Panc1 (cell line): ENCODE results near the gene DNAJC12. TPM values are rescaled to one million over a fixed set of nuclear protein-coding genes. Genes with fewer than 3 reads are reported as not detected.

ENCODE experiments used
- ATAC-seq: fragments of 200-7000 bp; cut with Tn5 transposase; 2 replicates; pipeline ENCODE4 v1.9.1; 2020; ENCODE audit warnings: mild to moderate bottlenecking, moderate library complexity
- BruUV-seq: library from RNA; stranded (reverse); fragments of 400-500 nt; replicated peaks from 2 replicates; lab custom pipeline; 2021; lab: Mats Ljungman, UMichigan
- CTCF ChIA-PET: fragments of 300-600 bp; sonication (Branson Sonifier 250); formaldehyde crosslinking; loops from one replicate; lab custom pipeline; 2022; ENCODE audit warnings: antibody characterized with exemption; lab: Charles Lee
- POLR2A ChIA-PET: fragments of 300-600 bp; sonication (Branson Sonifier 250); formaldehyde crosslinking; loops from one replicate; lab custom pipeline; 2022; ENCODE audit warnings: antibody characterized with exemption; lab: Charles Lee
- DNase-seq: peaks from one replicate; pipeline ENCODE4 v3.0.0-alpha.2; 2010; ENCODE audit warnings: low read depth, low spot score
- H3K27ac ChIP-seq: 2 replicates; pipeline ENCODE4 v1.5.1; 2011; ENCODE audit warnings: mild to moderate bottlenecking, low read length, inconsistent platforms
- H3K27me3 ChIP-seq: fragments of 200-500 bp; sonication (Bioruptor generic); 2 replicates; pipeline ENCODE4 v1.6.0; 2014; ENCODE audit warnings: low read length, inconsistent platforms; ENCODE audit not compliant: control insufficient read depth, insufficient read depth
- H3K36me3 ChIP-seq: fragments of 200-500 bp; sonication (Bioruptor generic); 2 replicates; pipeline ENCODE4 v1.5.1; 2014; ENCODE audit warnings: inconsistent platforms, mild to moderate bottlenecking, low read length, moderate library complexity; ENCODE audit not compliant: control insufficient read depth, insufficient read depth
- H3K4me1 ChIP-seq: 2 replicates; pipeline ENCODE4 v1.5.1; 2011; ENCODE audit warnings: inconsistent platforms, mild to moderate bottlenecking, low read length, moderate library complexity; ENCODE audit not compliant: control insufficient read depth, insufficient read depth
- H3K4me3 ChIP-seq, 2 experiments: 2 replicates each; pipeline ENCODE4 v1.5.1; 2011 to 2012; ENCODE audit warnings: low read depth in 2 of 2, low read length in 2 of 2, mild to moderate bottlenecking in 2 of 2, inconsistent platforms in 1 of 2, moderate library complexity in 1 of 2
- H3K9me3 ChIP-seq: fragments of 200-500 bp; sonication (Bioruptor generic); 2 replicates; pipeline ENCODE4 v1.5.1; 2014; ENCODE audit warnings: low read depth, mild to moderate bottlenecking, inconsistent platforms, low read length, moderate library complexity; ENCODE audit not compliant: control insufficient read depth, insufficient read depth
- CTCF ChIP-seq: fragments of 450-650 bp; IDR thresholded peaks from 2 replicates; pipeline ENCODE4 v1.5.1; 2017; ENCODE audit warnings: mild to moderate bottlenecking
- POLR2AphosphoS5 ChIP-seq: IDR thresholded peaks from 2 replicates; pipeline ENCODE4 v1.6.1; 2012; ENCODE audit warnings: mild to moderate bottlenecking, low read depth, low read length, moderate library complexity
- REST ChIP-seq, 2 experiments: IDR thresholded peaks; 2 replicates each; pipeline ENCODE4 v1.6.1; 2011 to 2012; ENCODE audit warnings: low read depth in 2 of 2, control low read depth in 1 of 2, low read length in 1 of 2, mild to moderate bottlenecking in 1 of 2, moderate library complexity in 1 of 2; ENCODE audit not compliant: insufficient read depth in 1 of 2
- SIN3A ChIP-seq: IDR thresholded peaks from 2 replicates; pipeline ENCODE4 v1.6.1; 2012; ENCODE audit warnings: low read depth, mild to moderate bottlenecking, low read length, moderate library complexity, borderline replicate concordance; ENCODE audit not compliant: insufficient read depth
- TCF7L2 ChIP-seq: IDR thresholded peaks from 2 replicates; pipeline ENCODE4 v1.6.1; 2011; ENCODE audit warnings: mild to moderate bottlenecking, low read depth, low read length, inconsistent platforms
- in situ Hi-C: cut with HindIII; loops from 2 replicates; pipeline ENCODE4 v1.10.0; 2016; ENCODE audit warnings: low sequenced_read_pairs, low pct_unique_long_range_greater_than_20kb
- intact Hi-C: fragments of 100-400 bp; cut with micrococcal nuclease; formaldehyde crosslinking; loops from one replicate; pipeline ENCODE4 v1.10.0; 2022; ENCODE audit not compliant: unreplicated experiment
- total RNA-seq: library from RNA; stranded (reverse); gene quantifications from one replicate; pipeline ENCODE4 v1.2.1, GENCODE V29; 2021; ENCODE audit not compliant: unreplicated experiment

The DNAJC12 gene
- total RNA-seq, 1 experiment from 2014 or later: 0.44 TPM

- H3K36me3 ChIP-seq: no peaks in the 10 kb centered on the region
- in situ Hi-C loops: no loop called here
- ChIA-PET POLR2A (interaction anchor here (1.1 kb wide), 1 partner anchor 9 kb away, joined by 3 read pairs; no protein-coding TSS in a partner anchor), CTCF (no interaction called here)
- no peak overlapping the region for H3K27ac ChIP-seq
- H3K9me3 ChIP-seq: no peaks in the 10 kb centered on the region
- no peaks in the 10 kb centered on the region for H3K4me1 ChIP-seq
- DNase-seq (peak; percentile 79), ATAC-seq (peak; percentile 82)
- no peaks in the 10 kb centered on the region for H3K27me3 ChIP-seq
- intact Hi-C loops: no loop called here
- BruUV-seq: no TSS peak
- TF ChIP-seq REST (IDR thresholded peaks at IDR 0.05; ENCODE audit: insufficient read depth in 1 of 2, low read depth in 2 of 2, low read length in 1 of 2) (no peak), TCF7L2 (no peak), SIN3A (no peak), CTCF (no peak), POLR2AphosphoS5 (no peak)
- no peak overlapping the region for H3K4me3 ChIP-seq
Measured at GRCh38 chr10:67819768-67820204, 18.2 kb downstream of the DNAJC12 start.

DNA sequence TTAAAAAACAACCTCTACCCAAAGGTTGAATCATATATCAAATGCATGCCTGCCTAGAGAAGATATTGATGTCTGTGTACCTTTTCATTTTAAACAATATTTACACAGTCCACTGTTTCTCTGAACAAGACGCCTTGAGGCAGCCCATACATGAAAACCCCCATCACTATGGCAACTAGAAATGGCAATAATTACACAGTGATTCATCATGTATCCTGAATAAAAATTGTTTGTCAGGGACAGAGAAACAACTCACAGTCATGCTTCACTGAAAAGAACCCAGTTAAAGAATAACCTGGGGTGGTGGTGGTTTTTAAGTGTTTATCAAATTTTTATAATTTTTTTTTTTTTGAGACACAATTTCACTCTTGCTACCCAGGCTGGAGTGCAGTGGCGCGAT is 19.7 kb downstream of the DNAJC12 start:
- Histone ChIP-seq H3K27ac (no peak overlapping the region), H3K36me3 (no peaks in the 10 kb centered on the region), H3K4me1 (no peaks in the 10 kb centered on the region), H3K9me3 (no peaks in the 10 kb centered on the region), H3K27me3 (no peaks in the 10 kb centered on the region), H3K4me3 (no peak overlapping the region)
- in situ Hi-C loops (no loop called here), intact Hi-C loops (no loop called here)
- BruUV-seq: no TSS peak
- TF ChIP-seq CTCF (no peak), TCF7L2 (no peak), REST (IDR thresholded peaks at IDR 0.05; ENCODE audit: insufficient read depth in 1 of 2, low read depth in 2 of 2, low read length in 1 of 2) (no peak), SIN3A (no peak), POLR2AphosphoS5 (no peak)
- ATAC-seq: peak; percentile 72
- ChIA-PET POLR2A (no interaction called here), CTCF (no interaction called here)
- DNase-seq: peak; percentile 76
